ENCODE results near the gene TK2. TPM values are rescaled to one million over a fixed set of nuclear protein-coding genes. Genes with fewer than 3 reads are reported as not detected.
"Not testable (repeated sequence)": the region's sequence is repeated elsewhere in the genome, so short reads cannot be mapped to it uniquely, and the experiment has no call there.

Gene TK2
- total RNA-seq (10 to 100 TPM in 2 of 5 experiments, 1 to 10 TPM in 3; 6.2 to 19.8 (median 7.9) TPM), polyA plus RNA-seq (1 to 10 TPM; 3.5 to 4.1 TPM), total RNA-seq (8.1 reads per million, percentile 32 among the genes with 10 or more reads in this experiment)

- ChIA-PET POLR2A (interaction anchor here (1.1 to 9.5 kb wide), 3 partner anchors 11 to 32 kb away, joined by 3 to 164 read pairs (median 7); no protein-coding TSS in a partner anchor), CTCF (interaction anchor here (0.7 to 3.3 kb wide), 3 partner anchors 14 to 143 kb away, joined by 3 to 22 read pairs (median 3); no protein-coding TSS in a partner anchor)
- H3K36me3 Mint-ChIP-seq, result peaks cover 0 to 36% (median 0%) of the 10 kb centered on the region in 5 donors
- intact Hi-C loops (cut with micrococcal nuclease), result loop anchor here in 1 of 2 donors (1.0 to 5.0 kb wide), 4 partner anchors 32 to 333 kb away; partner anchors contain the start of genes CMTM4 and PDP2
- no peaks in the 10 kb centered on the region for H3K27me3 ChIP-seq (ENCODE audit: control insufficient read depth in 2 of 2, insufficient read depth in 2 of 2, low read length in 2 of 2)
- peaks cover 0 to 7% (median 0%) of the 10 kb centered on the region in 11 donors for H3K9me3 Mint-ChIP-seq
- peak within 1 kb of the TSS; percentile 70 for H3K4me3 ChIP-seq (ENCODE audit: low read length)
- peaks cover 0 to 2% (median 0%) of the 10 kb centered on the region in 5 donors for H3K27me3 Mint-ChIP-seq
- peak; percentile 17 for ATAC-seq
- DNase-seq, result peak; percentile 36 to 81 (median 55)
- no peaks in the 10 kb centered on the region for H3K36me3 ChIP-seq (ENCODE audit: control insufficient read depth in 2 of 3, insufficient read depth in 3 of 3, low read length in 3 of 3)
- H3K4me1 ChIP-seq (ENCODE audit: control insufficient read depth in 2 of 2, insufficient read depth in 2 of 2, low read length in 2 of 2), result peaks cover 44 to 46% of the 10 kb centered on the region in 2 donors
- H3K4me3 Mint-ChIP-seq, result peak within 1 kb of the TSS; percentile 64 to 96 (median 86)
- H3K9me3 ChIP-seq (ENCODE audit: control insufficient read depth in 2 of 3, low read length in 3 of 3), result no peaks in the 10 kb centered on the region
- H3K4me1 Mint-ChIP-seq, result peaks cover 36 to 63% (median 59%) of the 10 kb centered on the region in 7 donors
- H3K27ac Mint-ChIP-seq, result peak within 1 kb of the TSS; percentile 72 to 94 (median 92)
- H3K27ac ChIP-seq (ENCODE audit: low read depth, low read length), result peak within 1 kb of the TSS; percentile 83
These were observed at the start of gene TK2 for GRCh38 chr16:66549284-66550131. TSS of gene TK2 (minus strand) at chr16:66550122. CDS start at chr16:66550061, 61 bp downstream.

DNA sequence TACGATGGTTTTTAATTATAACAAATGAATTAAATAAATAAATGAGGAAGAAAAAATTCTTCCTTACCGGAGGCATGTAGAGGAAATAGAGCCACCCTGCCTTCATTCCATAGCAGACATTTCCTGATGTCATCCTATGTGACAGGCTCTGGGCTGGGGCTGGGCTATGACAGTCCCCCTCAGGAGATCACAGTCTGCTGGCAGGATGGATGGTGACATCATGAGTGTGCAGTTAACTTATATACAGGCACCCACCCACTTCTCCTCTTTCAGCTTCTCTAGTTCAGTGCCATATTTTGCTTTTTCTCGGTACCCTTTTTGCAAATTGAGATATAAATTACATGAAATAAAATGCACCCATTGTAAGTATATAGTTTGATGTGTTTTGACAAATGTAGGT is 48.2 kb upstream of the TK2 start:
- peaks cover 0 to 14% (median 4%) of the 10 kb centered on the region in 11 donors for H3K9me3 Mint-ChIP-seq
- no peaks in the 10 kb centered on the region for H3K27me3 ChIP-seq (ENCODE audit: control insufficient read depth in 2 of 2, insufficient read depth in 2 of 2, low read length in 2 of 2)
- peaks cover 0 to 22% of the 10 kb centered on the region in 2 donors for H3K4me1 ChIP-seq (ENCODE audit: control insufficient read depth in 2 of 2, insufficient read depth in 2 of 2, low read length in 2 of 2)
- ChIA-PET CTCF (interaction anchor here (0.6 to 1.1 kb wide), 4 partner anchors 9 to 122 kb away, joined by 3 to 6 read pairs (median 3); no protein-coding TSS in a partner anchor), POLR2A (interaction anchor here (1.1 to 2.6 kb wide), 3 partner anchors 9 to 46 kb away, joined by 4 to 9 read pairs (median 6); partner anchors contain the start of gene CKLF)
- H3K4me3 ChIP-seq (ENCODE audit: low read length), result no peak overlapping the region
- peak overlapping the region in 2 of 10 donors; percentile 51 to 71 for H3K4me3 Mint-ChIP-seq
- intact Hi-C loops (cut with micrococcal nuclease), result no loop called here
- peak; percentile 45 for ATAC-seq
- H3K36me3 Mint-ChIP-seq, result peaks cover 0 to 14% (median 5%) of the 10 kb centered on the region in 5 donors
- peaks cover 19 to 53% (median 39%) of the 10 kb centered on the region in 7 donors for H3K4me1 Mint-ChIP-seq
- peak overlapping the region; percentile 13 for H3K27ac ChIP-seq (ENCODE audit: low read depth, low read length)
- H3K27ac Mint-ChIP-seq, result peak overlapping the region in 8 of 9 donors; percentile 39 to 85 (median 59)
- H3K9me3 ChIP-seq (ENCODE audit: control insufficient read depth in 2 of 3, low read length in 3 of 3), result peaks cover 0 to 12% (median 0%) of the 10 kb centered on the region in 3 experiments
- H3K27me3 Mint-ChIP-seq, result no peaks in the 10 kb centered on the region
- H3K36me3 ChIP-seq (ENCODE audit: control insufficient read depth in 2 of 3, insufficient read depth in 3 of 3, low read length in 3 of 3), result no peaks in the 10 kb centered on the region
- DNase-seq, result no peak

DNA sequence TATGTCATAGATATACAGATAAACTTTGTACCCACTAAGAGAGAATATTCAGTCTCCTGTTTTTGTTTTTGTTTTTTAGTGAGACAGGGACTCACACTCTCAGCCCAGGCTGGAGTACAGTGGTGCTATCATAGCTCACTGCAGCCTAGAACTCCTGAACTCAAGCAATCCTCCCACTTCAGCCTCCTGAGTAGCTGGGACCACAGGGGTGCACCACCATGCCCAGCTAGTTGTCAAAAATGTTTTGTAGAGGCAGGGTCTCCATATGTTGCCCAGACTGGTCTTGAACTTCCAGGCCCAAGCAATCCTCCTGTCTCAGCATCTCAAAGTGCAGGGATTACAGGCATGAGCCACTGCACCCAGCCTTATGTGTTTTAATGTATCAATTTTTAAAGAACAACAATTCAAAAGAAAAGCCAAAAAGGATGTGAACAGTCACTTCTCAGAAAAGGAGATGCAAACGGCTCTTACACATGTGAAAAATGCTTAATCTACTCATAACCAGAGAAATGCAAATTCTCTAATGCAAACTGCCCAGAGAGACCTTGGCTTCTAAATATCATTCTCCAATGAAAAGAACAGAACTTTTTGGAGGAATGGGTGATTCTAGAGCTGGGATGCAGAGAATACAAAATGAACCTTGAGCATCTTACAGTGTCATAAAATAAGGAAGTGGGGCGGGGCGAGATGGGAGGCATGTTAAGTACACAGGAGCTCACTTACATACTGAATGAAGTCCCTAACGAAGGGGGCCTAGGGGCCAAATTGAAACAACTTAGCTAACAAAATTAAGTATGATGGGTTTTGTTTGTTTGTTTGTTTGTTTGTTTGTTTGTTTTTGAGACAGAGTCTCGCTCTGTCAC is 47.3 kb upstream of the TK2 start:
- Histone ChIP-seq H3K9me3 (ENCODE audit: control insufficient read depth in 2 of 3, low read length in 3 of 3) (peaks cover 0 to 12% (median 0%) of the 10 kb centered on the region in 3 experiments), H3K27ac (ENCODE audit: low read depth, low read length) (peak overlapping the region; percentile 25), H3K4me3 (ENCODE audit: low read length) (no peak overlapping the region), H3K4me1 (ENCODE audit: control insufficient read depth in 2 of 2, insufficient read depth in 2 of 2, low read length in 2 of 2) (peaks cover 0 to 22% of the 10 kb centered on the region in 2 donors), H3K36me3 (ENCODE audit: control insufficient read depth in 2 of 3, insufficient read depth in 3 of 3, low read length in 3 of 3) (no peaks in the 10 kb centered on the region), H3K27me3 (ENCODE audit: control insufficient read depth in 2 of 2, insufficient read depth in 2 of 2, low read length in 2 of 2) (no peaks in the 10 kb centered on the region)
- ATAC-seq, result no peak
- H3K4me1 Mint-ChIP-seq, result peaks cover 16 to 47% (median 34%) of the 10 kb centered on the region in 7 donors
- peak overlapping the region in 8 of 9 donors; percentile 1 to 86 (median 69) for H3K27ac Mint-ChIP-seq
- no peaks in the 10 kb centered on the region for H3K27me3 Mint-ChIP-seq
- intact Hi-C loops (cut with micrococcal nuclease), result loop anchor here in 1 of 2 donors (1.0 to 2.0 kb wide), 2 partner anchors 8 to 80 kb away; no protein-coding TSS in a partner anchor
- H3K36me3 Mint-ChIP-seq, result peaks cover 0 to 14% (median 5%) of the 10 kb centered on the region in 5 donors
- ChIA-PET CTCF (interaction anchor here (0.6 to 1.1 kb wide), 4 partner anchors 8 to 121 kb away, joined by 3 to 6 read pairs (median 3); no protein-coding TSS in a partner anchor), POLR2A (interaction anchor here (1.1 to 2.6 kb wide), 2 partner anchors 10 to 45 kb away, joined by 4 to 6 read pairs; partner anchors contain the start of gene CKLF)
- DNase-seq, result no peak
- H3K4me3 Mint-ChIP-seq, result peak overlapping the region in 4 of 10 donors; percentile 6 to 68 (median 24)
- peaks cover 0 to 14% (median 4%) of the 10 kb centered on the region in 11 donors for H3K9me3 Mint-ChIP-seq

DNA sequence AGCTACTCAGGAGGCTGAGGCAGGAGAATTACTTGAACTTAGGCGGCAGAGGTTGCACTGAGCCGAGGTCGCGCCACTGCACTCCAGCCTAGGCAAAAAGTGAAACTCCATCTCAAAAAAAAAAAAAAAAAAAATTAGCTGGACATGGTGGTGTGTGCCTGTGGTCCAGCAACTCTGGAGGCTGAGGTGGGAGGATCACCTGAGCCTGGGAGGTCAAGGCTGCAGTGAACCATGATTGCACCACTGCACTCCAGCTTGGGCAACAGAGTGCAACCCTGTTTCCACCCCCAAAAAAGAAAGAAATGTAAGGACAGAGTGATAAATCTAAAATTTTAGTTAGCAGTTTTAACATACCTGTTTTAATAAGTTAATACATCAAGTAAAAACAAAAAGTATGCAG is 46.6 kb upstream of the TK2 start:
- intact Hi-C loops (cut with micrococcal nuclease), result loop anchor here in 1 of 2 donors (2.0 kb wide), 1 partner anchor 80 kb away; no protein-coding TSS in a partner anchor

DNA sequence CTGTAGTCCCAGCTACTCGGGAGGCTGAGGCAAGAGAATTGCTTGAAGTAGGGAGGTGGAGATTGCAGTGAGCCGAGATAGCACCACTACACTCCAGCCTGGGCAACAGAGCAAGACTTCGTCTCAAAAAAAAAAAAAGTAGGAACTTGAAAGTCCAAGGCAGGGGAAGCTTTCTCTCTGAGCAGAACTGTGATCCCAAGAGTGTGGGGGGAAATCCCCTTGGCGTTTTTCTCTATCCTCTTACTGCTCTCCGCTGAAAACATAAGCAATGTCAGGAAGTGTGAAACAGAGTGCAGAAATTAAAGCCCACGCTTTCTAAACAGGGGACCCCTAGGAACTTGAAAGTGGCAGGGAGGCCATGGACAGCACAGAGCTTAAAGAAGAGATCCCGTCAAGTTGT is 44.8 kb upstream of the TK2 start:
- H3K9me3 ChIP-seq (ENCODE audit: control insufficient read depth in 2 of 3, low read length in 3 of 3), result no peaks in the 10 kb centered on the region
- no peaks in the 10 kb centered on the region for H3K27me3 ChIP-seq (ENCODE audit: control insufficient read depth in 2 of 2, insufficient read depth in 2 of 2, low read length in 2 of 2)
- peaks cover 0 to 2% (median 0%) of the 10 kb centered on the region in 5 donors for H3K27me3 Mint-ChIP-seq
- ATAC-seq (no peak), DNase-seq (no peak)
- peaks cover 0 to 2% (median 0%) of the 10 kb centered on the region in 5 donors for H3K36me3 Mint-ChIP-seq
- peaks cover 5 to 17% of the 10 kb centered on the region in 2 donors for H3K4me1 ChIP-seq (ENCODE audit: control insufficient read depth in 2 of 2, insufficient read depth in 2 of 2, low read length in 2 of 2)
- H3K27ac Mint-ChIP-seq, result no peak overlapping the region
- CTCF ChIA-PET, result interaction anchor here (1.1 kb wide), 1 partner anchor 9 kb away, joined by 3 read pairs; no protein-coding TSS in a partner anchor
- H3K27ac ChIP-seq (ENCODE audit: low read depth, low read length), result no peak overlapping the region
- peaks cover 0 to 3% (median 0%) of the 10 kb centered on the region in 11 donors for H3K9me3 Mint-ChIP-seq
- H3K4me3 ChIP-seq (ENCODE audit: low read length), result no peak overlapping the region
- H3K36me3 ChIP-seq (ENCODE audit: control insufficient read depth in 2 of 3, insufficient read depth in 3 of 3, low read length in 3 of 3), result no peaks in the 10 kb centered on the region
- POLR2A ChIA-PET, result interaction anchor here (0.6 to 1.7 kb wide), 3 partner anchors 9 to 48 kb away, joined by 3 to 5 read pairs (median 3); no protein-coding TSS in a partner anchor
- intact Hi-C loops (cut with micrococcal nuclease), result no loop called here
- H3K4me3 Mint-ChIP-seq, result no peak overlapping the region
- H3K4me1 Mint-ChIP-seq, result peaks cover 18 to 51% (median 35%) of the 10 kb centered on the region in 7 donors

More for the DNA sequence above, 46.6 kb upstream of the TK2 start:
- Mint-ChIP-seq H3K9me3 (peaks cover 0 to 11% (median 4%) of the 10 kb centered on the region in 11 donors), H3K36me3 (peaks cover 0 to 11% (median 5%) of the 10 kb centered on the region in 5 donors), H3K27ac (peak overlapping the region in 3 of 9 donors; percentile 66 to 81 (median 66)), H3K4me1 (peaks cover 17 to 50% (median 34%) of the 10 kb centered on the region in 7 donors)
- H3K36me3 ChIP-seq (ENCODE audit: control insufficient read depth in 2 of 3, insufficient read depth in 3 of 3, low read length in 3 of 3); H3K27ac ChIP-seq (ENCODE audit: low read depth, low read length); ATAC-seq; DNase-seq; H3K9me3 ChIP-seq (ENCODE audit: control insufficient read depth in 2 of 3, low read length in 3 of 3); H3K27me3 Mint-ChIP-seq; H3K4me3 ChIP-seq (ENCODE audit: low read length); H3K4me3 Mint-ChIP-seq; H3K27me3 ChIP-seq (ENCODE audit: control insufficient read depth in 2 of 2, insufficient read depth in 2 of 2, low read length in 2 of 2): not testable (repeated sequence)
- POLR2A ChIA-PET, result interaction anchor here (2.6 kb wide), 1 partner anchor 11 kb away, joined by 6 read pairs; no protein-coding TSS in a partner anchor
- CTCF ChIA-PET, result interaction anchor here (0.7 kb wide), 1 partner anchor 86 kb away, joined by 3 read pairs; no protein-coding TSS in a partner anchor
- H3K4me1 ChIP-seq (ENCODE audit: control insufficient read depth in 2 of 2, insufficient read depth in 2 of 2, low read length in 2 of 2), result peaks cover 0 to 22% of the 10 kb centered on the region in 2 donors

All from naive thymus-derived CD4-positive, alpha-beta T cell (primary cell).